GM12878 (cell line): ENCODE measurements around the gene TMEM131L. TPM values are rescaled to one million over a fixed set of nuclear protein-coding genes. Genes with fewer than 3 reads are reported as not detected.

Experiments used
- ATAC-seq: fragments of 200-7000 bp; cut with Tn5 transposase; 3 replicates; pipeline ENCODE4 v1.9.1; 2020; ENCODE audit warnings: mild to moderate bottlenecking, moderate library complexity
- BruUV-seq: library from RNA; stranded (reverse); fragments of 400-500 nt; replicated peaks from 2 replicates; lab custom pipeline; 2021; lab: Mats Ljungman, UMichigan
- CTCF ChIA-PET: fragments of 300-600 bp; sonication (Branson Sonifier 250); formaldehyde crosslinking; extraction: SDS; loops from one replicate; lab custom pipeline; 2021; ENCODE audit warnings: inconsistent platforms; lab: Yijun Ruan, JAX
- POLR2A ChIA-PET: fragments of 350-600 bp; formaldehyde crosslinking; extraction: SDS; loops from one replicate; lab custom pipeline; 2021; ENCODE audit warnings: inconsistent platforms; lab: Charles Lee
- RAD21 ChIA-PET: fragments of 300-600 bp; sonication (Branson Sonifier 250); formaldehyde crosslinking; loops from one replicate; lab custom pipeline; 2023; ENCODE audit warnings: antibody characterized with exemption; ENCODE audit not compliant: unreplicated experiment; lab: Charles Lee
- SMC1A ChIA-PET: fragments of 300-600 bp; sonication (Branson Sonifier 250); formaldehyde crosslinking; loops from one replicate; lab custom pipeline; 2023; ENCODE audit not compliant: unreplicated experiment, uncharacterized antibody; lab: Charles Lee
- DNase-seq: peaks from one replicate; pipeline ENCODE4 v3.0.0-alpha.2; 2011; ENCODE audit warnings: low read depth, low spot score
- FAIRE-seq: peaks from 3 replicates; lab custom pipeline; 2011; peaks lifted over from hg19 to GRCh38; lab: Jason Lieb, UNC
- H2AFZ ChIP-seq: 2 replicates; pipeline ENCODE4 v1.6.0; 2011; ENCODE audit warnings: low read depth, low read length, control low read depth; ENCODE audit not compliant: control insufficient read depth
- H3K27ac ChIP-seq: 2 replicates; pipeline ENCODE4 v1.5.1; 2011; ENCODE audit warnings: control low read depth; ENCODE audit not compliant: control insufficient read depth, insufficient read depth
- H3K27me3 ChIP-seq, 2 experiments: replicated peaks in 1 of 2; 2 replicates each; pipeline versions ENCODE4 v1.6.0 to v1.6.1; 2011; ENCODE audit warnings: low read length in 1 of 2; ENCODE audit not compliant: control insufficient read depth in 2 of 2, insufficient read depth in 2 of 2
- H3K36me3 ChIP-seq, 2 experiments: 2 replicates each; pipeline ENCODE4 v1.5.1; 2011; ENCODE audit warnings: low read length in 1 of 2; ENCODE audit not compliant: control insufficient read depth in 2 of 2, insufficient read depth in 2 of 2
- H3K4me1 ChIP-seq: 2 replicates; pipeline ENCODE4 v1.6.1; 2011; ENCODE audit warnings: mild to moderate bottlenecking, low read length, moderate library complexity, mixed read lengths; ENCODE audit not compliant: control insufficient read depth, insufficient read depth
- H3K4me2 ChIP-seq: 2 replicates; pipeline ENCODE4 v1.6.0; 2011; ENCODE audit warnings: control low read depth; ENCODE audit not compliant: control insufficient read depth, insufficient read depth
- H3K4me3 ChIP-seq: fragments of 200-600 bp; sonication (generic); 2 replicates; pipeline ENCODE4 v1.5.1; 2016
- H3K79me2 ChIP-seq: 2 replicates; pipeline ENCODE4 v1.6.0; 2011; ENCODE audit warnings: low read length; ENCODE audit not compliant: control insufficient read depth, insufficient read depth
- H3K9ac ChIP-seq: 2 replicates; pipeline ENCODE4 v1.8.0; 2011; ENCODE audit warnings: low read length, control low read depth, mixed read lengths; ENCODE audit not compliant: control insufficient read depth, insufficient read depth
- H3K9me3 ChIP-seq: replicated peaks from 3 replicates; pipeline ENCODE4 v1.5.1; 2011; ENCODE audit warnings: mild to moderate bottlenecking, low read length; ENCODE audit not compliant: control insufficient read depth, insufficient read depth
- H4K20me1 ChIP-seq: 2 replicates; pipeline ENCODE4 v1.6.0; 2011; ENCODE audit not compliant: control insufficient read depth, insufficient read depth
- CREM ChIP-seq: IDR thresholded peaks from 2 replicates; pipeline ENCODE4 v1.6.1; 2014; ENCODE audit warnings: antibody characterized with exemption, low read depth
- EP300 ChIP-seq, 2 experiments: fragments of 150-350 bp in 1 of 2; IDR thresholded peaks; 2 replicates each; pipeline ENCODE4 v1.6.1; 2011 to 2012; ENCODE audit warnings: low read depth in 2 of 2, low read length in 2 of 2, borderline replicate concordance in 1 of 2, improper control_type of control experiment in 1 of 2, inconsistent platforms in 1 of 2; ENCODE audit not compliant: control insufficient read depth in 1 of 2
- ETV6 ChIP-seq, 2 experiments: fragments of 450-650 bp in 1 of 2; IDR thresholded peaks in 1 of 2; conservative IDR thresholded peaks in 1 of 2; 2 replicates each; pipeline ENCODE4 v1.6.1; 2014; ENCODE audit warnings: antibody characterized with exemption in 1 of 2, borderline replicate concordance in 1 of 2, low read depth in 1 of 2, mild to moderate bottlenecking in 1 of 2, moderate library complexity in 1 of 2
- NBN ChIP-seq: fragments of 450-650 bp; IDR thresholded peaks from 2 replicates; pipeline ENCODE4 v1.6.1; 2016
- NFIC ChIP-seq: IDR thresholded peaks from 2 replicates; pipeline ENCODE4 v1.6.1; 2012; ENCODE audit warnings: low read depth, mild to moderate bottlenecking, inconsistent platforms, low read length, moderate library complexity
- NR2C1 ChIP-seq: fragments of 450-650 bp; IDR thresholded peaks from 2 replicates; pipeline ENCODE4 v1.6.1; 2017; ENCODE audit warnings: antibody characterized with exemption, mild to moderate bottlenecking, moderate library complexity
- NR2F1 ChIP-seq: fragments of 450-650 bp; conservative IDR thresholded peaks from 2 replicates; pipeline ENCODE4 v1.6.1; 2017; ENCODE audit warnings: mild to moderate bottlenecking
- POLR2A ChIP-seq: IDR thresholded peaks from 2 replicates; pipeline ENCODE4 v1.6.1; 2011; ENCODE audit warnings: low read depth, mild to moderate bottlenecking, low read length
- RAD51 ChIP-seq: fragments of 450-650 bp; IDR thresholded peaks from 2 replicates; pipeline ENCODE4 v1.6.1; 2016; ENCODE audit warnings: moderate library complexity, mild to moderate bottlenecking, inconsistent platforms
- SMARCA5 ChIP-seq: fragments of 450-650 bp; IDR thresholded peaks from 2 replicates; pipeline ENCODE4 v1.6.1; 2017; ENCODE audit warnings: mild to moderate bottlenecking
- ZNF207 ChIP-seq: fragments of 450-650 bp; IDR thresholded peaks from 2 replicates; pipeline ENCODE4 v1.6.1; 2014; ENCODE audit warnings: antibody characterized with exemption, mild to moderate bottlenecking, borderline replicate concordance
- ZNF217 ChIP-seq: fragments of 450-650 bp; IDR thresholded peaks from 2 replicates; pipeline ENCODE4 v1.6.1; 2017; ENCODE audit warnings: antibody characterized with exemption, mild to moderate bottlenecking
- ZNF384 ChIP-seq: IDR thresholded peaks from 2 replicates; pipeline ENCODE4 v1.6.1; 2012; ENCODE audit warnings: low read depth, mild to moderate bottlenecking, low read length, improper control_type of control experiment, borderline replicate concordance
- ZSCAN29 ChIP-seq: fragments of 450-650 bp; IDR thresholded peaks from 2 replicates; pipeline ENCODE4 v1.6.1; 2017; ENCODE audit warnings: mild to moderate bottlenecking, moderate library complexity
- WGBS: methylation state at CpG from one replicate; pipeline ENCODE4 v1.1.6; 2016; ENCODE audit warnings: low lambda C conversion rate; ENCODE audit not compliant: insufficient replicate concordance, insufficient coverage; ENCODE audit errors: missing lambda C conversion rate; 5-methylcytosine and 5-hydroxymethylcytosine counted together
- in situ Hi-C: fragments of 300-500 bp; cut with MboI; formaldehyde crosslinking; loops from 9 replicates; pipeline ENCODE4 v1.14.3; 2018; ENCODE audit warnings: mixed read lengths
- intact Hi-C: fragments of 100-400 bp; cut with micrococcal nuclease; formaldehyde crosslinking; loops from one replicate; pipeline ENCODE4 v1.14.2; 2022; ENCODE audit not compliant: unreplicated experiment
- polyA plus RNA-seq, 11 experiments: library from polyadenylated mRNA; depleted of rRNA in 4 of 11; unstranded in 6 of 11; stranded (reverse) in 5 of 11; fragments of >200 nt; fragmentation: Nextera tagmentation in 4 of 11; fragmentation: Illumina TruSeq in 1 of 11; extraction: Ambion mirVana in 4 of 11; extraction: Trizol in 1 of 11; gene quantifications; 1 replicate in 1 of 11; 2 replicates in 10 of 11; pipeline versions ENCODE4 v1.2.1 to v1.2.3, GENCODE V29; 2011 to 2016; ENCODE audit warnings: inconsistent platforms in 2 of 11, missing spikeins in 2 of 11, low read depth in 1 of 11
- total RNA-seq, 4 experiments: library from RNA; depleted of rRNA in 3 of 4; stranded (reverse); fragments of >200 nt in 3 of 4; fragmentation: Illumina TruSeq in 1 of 4; extraction: Trizol in 1 of 4; gene quantifications; 2 replicates each; pipeline versions ENCODE4 v1.2.1 to v1.2.3, GENCODE V29; 2013 to 2021
- TF ChIP-seq, protein P1 (sequence below): fragments of 450-650 bp; IDR thresholded peaks from 2 replicates; pipeline ENCODE4 v1.6.1; 2016; ENCODE audit warnings: mild to moderate bottlenecking

The TMEM131L gene
- total and polyA plus RNA-seq, 10 of the 15 experiments (the other 5 are each of a cell fraction or from before 2014, with no cell fraction given): 8.5 to 101 (median 74.4) TPM

DNA sequence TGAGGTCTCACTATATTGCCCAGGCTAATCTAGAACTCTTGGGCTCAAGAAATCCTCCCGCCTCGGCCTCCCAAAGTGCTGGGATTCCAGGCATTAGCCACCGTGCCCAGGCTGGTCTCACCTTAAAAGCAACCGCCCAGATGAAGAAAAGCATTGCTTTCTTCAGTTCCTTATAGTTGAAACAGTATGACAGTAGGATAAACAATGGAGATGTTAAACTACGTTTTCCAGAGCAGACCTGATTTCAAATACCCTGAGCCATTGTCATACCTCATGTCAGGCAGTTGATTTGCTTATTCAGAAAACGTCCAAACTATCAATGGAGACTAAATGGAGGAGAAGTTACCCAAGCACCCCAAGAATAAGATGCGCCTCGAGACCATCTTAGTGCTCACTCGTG is 26.3 kb upstream of the TMEM131L start:
- Histone ChIP-seq H3K9me3 (no peaks in the 10 kb centered on the region), H3K36me3 (no peaks in the 10 kb centered on the region), H3K79me2 (peaks cover 1% of the 10 kb centered on the region; the same call in 1 of the 2 replicates), H3K27me3 (no peaks in the 10 kb centered on the region), H3K4me2 (peak overlapping the region; percentile 82), H4K20me1 (no peaks in the 10 kb centered on the region), H3K4me3 (peak overlapping the region; percentile 49; the same call in 1 of the 2 replicates), H3K9ac (peak overlapping the region; percentile 39; the same call in 1 of the 2 replicates), H3K4me1 (peaks cover 33% of the 10 kb centered on the region), H2AFZ (peak overlapping the region; percentile 40), H3K27ac (peak overlapping the region; percentile 80)
- DNase-seq (no peak), ATAC-seq (peak; percentile 44), FAIRE-seq (peak; percentile 23)
- WGBS: 12% methylated on average over 9 of the region's 9 CpGs
- POLR2A ChIA-PET: interaction anchor here (1.0 to 1.6 kb wide), 2 partner anchors 9 to 28 kb away, joined by 6 to 14 read pairs; no protein-coding TSS in a partner anchor
- SMC1A ChIA-PET: interaction anchor here (1.6 to 3.5 kb wide), 5 partner anchors 13 to 94 kb away, joined by 3 to 46 read pairs (median 10); partner anchors contain the start of gene TMEM131L
- intact Hi-C loops (loop anchor here (1.0 kb wide), 1 partner anchor 27 kb away; no protein-coding TSS in a partner anchor), in situ Hi-C loops (loop anchor here (5.0 kb wide), 1 partner anchor 132 kb away; no protein-coding TSS in a partner anchor)
- TF ChIP-seq ZNF207: peak; percentile 20; the same call in 1 of the 2 replicates
- TF ChIP-seq SMARCA5: 0 out of 2 replicates have a peak, but pooled peaks have one; percentile 35
- TF ChIP-seq NBN: no peak
- BruUV-seq: no TSS peak
- CTCF ChIA-PET: interaction anchor here (1.7 to 2.4 kb wide), 2 partner anchors 27 to 135 kb away, joined by 7 to 18 read pairs; partner anchors contain the start of gene TMEM131L
- RAD21 ChIA-PET: interaction anchor here (0.7 to 4.5 kb wide), 8 partner anchors 27 to 1110 kb away, joined by 3 to 65 read pairs (median 4); partner anchors contain the start of genes PLRG1 and TMEM131L

DNA sequence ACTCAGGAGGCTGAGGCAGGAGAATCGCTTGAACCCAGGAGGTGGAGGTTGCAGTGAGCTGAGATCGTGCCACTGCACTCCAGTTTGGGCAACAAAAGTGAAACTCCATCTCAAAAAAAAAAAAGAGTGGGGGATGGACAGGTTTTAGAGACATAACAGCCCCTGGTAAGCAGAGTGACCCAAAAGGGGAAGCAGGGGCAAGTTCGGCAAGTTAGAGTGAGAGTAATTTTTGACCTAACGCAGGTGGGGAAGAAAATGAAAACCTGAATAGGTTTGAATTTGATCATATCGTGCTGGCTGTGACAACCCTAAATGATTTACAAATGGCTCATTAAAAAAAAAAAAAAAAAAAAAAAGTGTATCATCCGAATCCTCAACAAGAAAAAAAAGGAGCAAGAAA is 25.7 kb upstream of the TMEM131L start:
- Histone ChIP-seq H3K9ac (peak overlapping the region; percentile 38; the same call in 1 of the 2 replicates), H2AFZ (no peak overlapping the region; the same call in 1 of the 2 replicates), H3K27me3 (no peaks in the 10 kb centered on the region), H3K4me2 (peak overlapping the region; percentile 82), H3K79me2 (peaks cover 1% of the 10 kb centered on the region; the same call in 1 of the 2 replicates), H3K27ac (peak overlapping the region; percentile 80), H3K36me3 (no peaks in the 10 kb centered on the region), H3K4me3 (peak overlapping the region; percentile 49; the same call in 1 of the 2 replicates), H3K9me3 (no peaks in the 10 kb centered on the region), H3K4me1 (peaks cover 28% of the 10 kb centered on the region), H4K20me1 (no peaks in the 10 kb centered on the region)
- in situ Hi-C loops: no loop called here
- ChIA-PET RAD21 (interaction anchor here (0.7 to 4.5 kb wide), 3 partner anchors 27 to 174 kb away, joined by 3 to 65 read pairs (median 5); partner anchors contain the start of gene TMEM131L), CTCF (interaction anchor here (2.4 kb wide), 1 partner anchor 26 kb away, joined by 18 read pairs; the partner anchor contains the start of gene TMEM131L), SMC1A (interaction anchor here (2.3 kb wide), 1 partner anchor 95 kb away, joined by 10 read pairs; no protein-coding TSS in a partner anchor), POLR2A (interaction anchor here (1.6 kb wide), 1 partner anchor 28 kb away, joined by 14 read pairs; no protein-coding TSS in a partner anchor)
- no TSS peak for BruUV-seq
- intact Hi-C loops: loop anchor here (1.0 kb wide), 1 partner anchor 27 kb away; no protein-coding TSS in a partner anchor
- no peak for FAIRE-seq
- peak; percentile 44 for DNase-seq
- 0% methylated on average over 5 of the region's 6 CpGs for WGBS
- peak; percentile 63 for ATAC-seq
- TF ChIP-seq ETV6 (conservative IDR thresholded peaks at IDR 0.05 in 1 of 2, IDR thresholded peaks at IDR 0.05 in 1 of 2; ENCODE audit: borderline replicate concordance in 1 of 2, low read depth in 1 of 2) (peak in 1 of 2 experiments; percentile 27; a peak in 1 of 4 replicates), CREM (0 out of 2 replicates have a peak, but pooled peaks have one; percentile 27), ZNF384 (peak; percentile 56; the same call in 1 of the 2 replicates), NFIC (0 out of 2 replicates have a peak, but pooled peaks have one; percentile 13), NR2F1 (0 out of 2 replicates have a peak, but pooled peaks have one; percentile 15), NBN (peak; percentile 73; the same call in 1 of the 2 replicates), NR2C1 (no peak), POLR2A (no peak), RAD51 (no peak), EP300 (IDR thresholded peaks at IDR 0.05; ENCODE audit: borderline replicate concordance in 1 of 2, control insufficient read depth in 1 of 2, low read depth in 2 of 2, low read length in 2 of 2) (no peak), ZNF217 (no peak), ZSCAN29 (no peak)
- TF ChIP-seq, protein P1, sequence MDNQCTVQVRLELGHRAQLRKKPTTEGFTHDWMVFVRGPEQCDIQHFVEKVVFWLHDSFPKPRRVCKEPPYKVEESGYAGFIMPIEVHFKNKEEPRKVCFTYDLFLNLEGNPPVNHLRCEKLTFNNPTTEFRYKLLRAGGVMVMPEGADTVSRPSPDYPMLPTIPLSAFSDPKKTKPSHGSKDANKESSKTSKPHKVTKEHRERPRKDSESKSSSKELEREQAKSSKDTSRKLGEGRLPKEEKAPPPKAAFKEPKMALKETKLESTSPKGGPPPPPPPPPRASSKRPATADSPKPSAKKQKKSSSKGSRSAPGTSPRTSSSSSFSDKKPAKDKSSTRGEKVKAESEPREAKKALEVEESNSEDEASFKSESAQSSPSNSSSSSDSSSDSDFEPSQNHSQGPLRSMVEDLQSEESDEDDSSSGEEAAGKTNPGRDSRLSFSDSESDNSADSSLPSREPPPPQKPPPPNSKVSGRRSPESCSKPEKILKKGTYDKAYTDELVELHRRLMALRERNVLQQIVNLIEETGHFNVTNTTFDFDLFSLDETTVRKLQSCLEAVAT: peak; percentile 32; the same call in 1 of the 2 replicates
